ENCODE data around the gene CALD1. TPM values are rescaled to one million over a fixed set of nuclear protein-coding genes. Genes with fewer than 3 reads are reported as not detected.

The CALD1 gene
- total RNA-seq, 1 experiment from 2014 or later = 47.9 TPM

GRCh38 chr7:134847851-134848588 is 68.6 kb downstream of the CALD1 start:
- ChIA-PET POLR2A (ENCODE audit: low non-redundant PET) (no interaction called here), CTCF (no interaction called here)
- no peak overlapping the region for H3K4me3 ChIP-seq (ENCODE audit: low read depth, low read length, poor library complexity, severe bottlenecking)
- no peaks in the 10 kb centered on the region for H3K36me3 ChIP-seq (ENCODE audit: insufficient read depth, low read length, poor library complexity, severe bottlenecking)
- TF ChIP-seq EZH2 (IDR thresholded peaks at IDR 0.05; ENCODE audit: borderline replicate concordance, low read depth, low read length, poor library complexity, severe bottlenecking) = no peak
- TF ChIP-seq CTCF (conservative IDR thresholded peaks at IDR 0.05; ENCODE audit: low read depth, low read length) = no peak
- H3K27me3 ChIP-seq (replicated peaks; ENCODE audit: insufficient read depth, low read depth, low read length, poor library complexity) = peaks cover 3% of the 10 kb centered on the region
- no peak overlapping the region for H3K27ac ChIP-seq (ENCODE audit: low read depth, low read length, poor library complexity, severe bottlenecking)
- H3K4me1 ChIP-seq (ENCODE audit: insufficient read depth, low read length, poor library complexity, severe bottlenecking) = peaks cover 51% of the 10 kb centered on the region
- no peaks in the 10 kb centered on the region for H3K9me3 ChIP-seq (ENCODE audit: low read depth, low read length, poor library complexity, severe bottlenecking)
- peak; percentile 66 for DNase-seq (ENCODE audit: low spot score)
- no TSS peak for BruUV-seq (replicated peaks)
- intact Hi-C loops (cut with micrococcal nuclease; ENCODE audit: unreplicated experiment) = no loop called here

- H3K9me3 ChIP-seq (ENCODE audit: low read depth, low read length, poor library complexity, severe bottlenecking) = no peaks in the 10 kb centered on the region
- peak; percentile 96 for DNase-seq (ENCODE audit: low spot score)
- peaks cover 3% of the 10 kb centered on the region for H3K27me3 ChIP-seq (replicated peaks; ENCODE audit: insufficient read depth, low read depth, low read length, poor library complexity)
- BruUV-seq (replicated peaks) = no TSS peak
- H3K4me3 ChIP-seq (ENCODE audit: low read depth, low read length, poor library complexity, severe bottlenecking) = no peak overlapping the region
- CTCF ChIA-PET = no interaction called here
- intact Hi-C loops (cut with micrococcal nuclease; ENCODE audit: unreplicated experiment) = loop anchor here (1.0 kb wide), 1 partner anchor 66 kb away; no protein-coding TSS in a partner anchor
- TF ChIP-seq CTCF (conservative IDR thresholded peaks at IDR 0.05; ENCODE audit: low read depth, low read length) (no peak), EZH2 (IDR thresholded peaks at IDR 0.05; ENCODE audit: borderline replicate concordance, low read depth, low read length, poor library complexity, severe bottlenecking) (no peak)
- POLR2A ChIA-PET (ENCODE audit: low non-redundant PET) = interaction anchor here (0.7 kb wide), 1 partner anchor 15 kb away, joined by 3 read pairs; no protein-coding TSS in a partner anchor
- H3K27ac ChIP-seq (ENCODE audit: low read depth, low read length, poor library complexity, severe bottlenecking) = peak overlapping the region; percentile 8
- peaks cover 59% of the 10 kb centered on the region for H3K4me1 ChIP-seq (ENCODE audit: insufficient read depth, low read length, poor library complexity, severe bottlenecking)
- H3K36me3 ChIP-seq (ENCODE audit: insufficient read depth, low read length, poor library complexity, severe bottlenecking) = no peaks in the 10 kb centered on the region
These were observed 70.6 kb downstream of the CALD1 start for GRCh38 chr7:134850066-134850465.

GRCh38 chr7:134851141-134851540 is 71.7 kb downstream of the CALD1 start:
- H3K9me3 ChIP-seq (ENCODE audit: low read depth, low read length, poor library complexity, severe bottlenecking) = no peaks in the 10 kb centered on the region
- H3K4me3 ChIP-seq (ENCODE audit: low read depth, low read length, poor library complexity, severe bottlenecking) = no peak overlapping the region
- no peak for TF ChIP-seq CTCF (conservative IDR thresholded peaks at IDR 0.05; ENCODE audit: low read depth, low read length)
- no peak for TF ChIP-seq EZH2 (IDR thresholded peaks at IDR 0.05; ENCODE audit: borderline replicate concordance, low read depth, low read length, poor library complexity, severe bottlenecking)
- CTCF ChIA-PET = no interaction called here
- no peaks in the 10 kb centered on the region for H3K36me3 ChIP-seq (ENCODE audit: insufficient read depth, low read length, poor library complexity, severe bottlenecking)
- intact Hi-C loops (cut with micrococcal nuclease; ENCODE audit: unreplicated experiment) = no loop called here
- BruUV-seq (replicated peaks) = no TSS peak
- peaks cover 69% of the 10 kb centered on the region for H3K4me1 ChIP-seq (ENCODE audit: insufficient read depth, low read length, poor library complexity, severe bottlenecking)
- no peak overlapping the region for H3K27ac ChIP-seq (ENCODE audit: low read depth, low read length, poor library complexity, severe bottlenecking)
- peak; percentile 39 for DNase-seq (ENCODE audit: low spot score)
- peaks cover 3% of the 10 kb centered on the region for H3K27me3 ChIP-seq (replicated peaks; ENCODE audit: insufficient read depth, low read depth, low read length, poor library complexity)
- POLR2A ChIA-PET (ENCODE audit: low non-redundant PET) = no interaction called here
